B cell (primary cell): ENCODE measurements around the gene OR52N2. TPM values are rescaled to one million over a fixed set of nuclear protein-coding genes. Genes with fewer than 3 reads are reported as not detected.

Experiments
- ATAC-seq: fragments of 200-7000 bp; cut with Tn5 transposase; one replicate; pipeline ENCODE4 v1.10.0; 2021; ENCODE audit warnings: low read depth, mild to moderate bottlenecking, moderate number of reproducible peaks, moderate library complexity
- CTCF ChIA-PET: fragments of 350-600 bp; sonication (Branson Sonifier 250); formaldehyde crosslinking; loops from one replicate; lab custom pipeline; 2021; ENCODE audit warnings: antibody characterized with exemption, inconsistent platforms; lab: Charles Lee
- POLR2A ChIA-PET: fragments of 350-600 bp; sonication (Branson Sonifier 250); formaldehyde crosslinking; loops from one replicate; lab custom pipeline; 2021; ENCODE audit warnings: antibody characterized with exemption; lab: Charles Lee
- DNase-seq: peaks from one replicate; pipeline ENCODE4 v3.0.0; 2013
- H2AFZ ChIP-seq: 2 replicates; pipeline ENCODE4 v1.6.1; 2012; ENCODE audit warnings: mild to moderate bottlenecking, low read depth, low read length; ENCODE audit not compliant: insufficient read depth, poor library complexity, severe bottlenecking
- H3K27ac ChIP-seq, 2 donors: 1 replicate in 1 of 2; 2 replicates in 1 of 2; pipeline ENCODE4 v1.5.1; 2012 to 2013; ENCODE audit warnings: low read length in 2 of 2, mild to moderate bottlenecking in 2 of 2, moderate library complexity in 1 of 2
- H3K27me3 ChIP-seq, 4 experiments: fragments of 200-600 bp in 1 of 4; sonication (generic) in 1 of 4; replicated peaks in 1 of 4; 1 replicate in 2 of 4; 2 replicates in 2 of 4; pipeline versions ENCODE4 v1.6.1 to v1.7.0; 2013 to 2016; ENCODE audit warnings: low read length in 3 of 4, mild to moderate bottlenecking in 2 of 4, mixed read lengths in 1 of 4, moderate library complexity in 1 of 4; ENCODE audit not compliant: insufficient read depth in 4 of 4, control insufficient read depth in 3 of 4; ENCODE audit errors: control extremely low read depth in 1 of 4
- H3K36me3 ChIP-seq, 2 experiments: replicated peaks in 1 of 2; 1 replicate in 1 of 2; 2 replicates in 1 of 2; pipeline versions ENCODE4 v1.6.1 to v1.7.1; 2013; ENCODE audit warnings: low read length in 1 of 2; ENCODE audit not compliant: insufficient read depth in 2 of 2, control insufficient read depth in 1 of 2; ENCODE audit errors: control extremely low read depth in 1 of 2, extremely low read depth in 1 of 2
- H3K4me1 ChIP-seq, 2 donors: fragments of 200-600 bp in 1 of 2; sonication (generic) in 1 of 2; 1 replicate in 1 of 2; 2 replicates in 1 of 2; pipeline versions ENCODE4 v1.5.1 to v1.6.1; 2013 to 2017; ENCODE audit warnings: low read length in 2 of 2; ENCODE audit not compliant: control insufficient read depth in 2 of 2, insufficient read depth in 2 of 2
- H3K4me2 ChIP-seq: replicated peaks from 2 replicates; pipeline ENCODE3; 2012; ENCODE audit warnings: mild to moderate bottlenecking, low read depth, low read length; ENCODE audit not compliant: poor library complexity, severe bottlenecking
- H3K4me3 ChIP-seq, 5 experiments: fragments of 200-600 bp in 1 of 5; sonication (generic) in 1 of 5; 1 replicate in 3 of 5; 2 replicates in 2 of 5; pipeline versions ENCODE4 v1.5.1 to v1.7.0; 2011 to 2016; ENCODE audit warnings: low read length in 4 of 5, mild to moderate bottlenecking in 4 of 5, low read depth in 2 of 5, control low read depth in 1 of 5, moderate library complexity in 1 of 5; ENCODE audit not compliant: insufficient read depth in 1 of 5; ENCODE audit errors: control extremely low read depth in 1 of 5, extremely low read depth in 1 of 5
- H3K79me2 ChIP-seq: fragments of 200-600 bp; sonication (generic); one replicate; pipeline ENCODE4 v1.6.0; 2016; ENCODE audit warnings: low read length; ENCODE audit not compliant: control insufficient read depth, insufficient read depth
- H3K9ac ChIP-seq: fragments of 200-600 bp; sonication (generic); 2 replicates; pipeline ENCODE4 v1.6.1; 2017; ENCODE audit warnings: mild to moderate bottlenecking, low read length, moderate library complexity
- H3K9me3 ChIP-seq, 3 donors: one replicate each; pipeline versions ENCODE4 v1.6.1 to v1.7.1; 2013; ENCODE audit warnings: low read length in 2 of 3; ENCODE audit not compliant: control insufficient read depth in 2 of 3, insufficient read depth in 1 of 3; ENCODE audit errors: control extremely low read depth in 1 of 3
- H4K20me1 ChIP-seq: 2 replicates; pipeline ENCODE4 v1.6.0; 2012; ENCODE audit warnings: mild to moderate bottlenecking, low read length; ENCODE audit not compliant: insufficient read depth, control insufficient read depth, poor library complexity, severe bottlenecking
- H3K27ac Mint-ChIP-seq: one replicate; pipeline ENCODE4 v1.8.0; 2021; ENCODE audit warnings: mixed read lengths
- H3K27me3 Mint-ChIP-seq: one replicate; pipeline ENCODE4 v1.8.0; 2021; ENCODE audit warnings: mixed read lengths
- H3K4me1 Mint-ChIP-seq: one replicate; pipeline ENCODE4 v1.8.0; 2021; ENCODE audit warnings: mixed read lengths
- H3K4me3 Mint-ChIP-seq: one replicate; pipeline ENCODE4 v1.8.0; 2021; ENCODE audit warnings: mixed read lengths
- H3K9me3 Mint-ChIP-seq: one replicate; pipeline ENCODE4 v1.8.0; 2022; ENCODE audit warnings: mixed read lengths; ENCODE audit not compliant: insufficient read depth
- EZH2 ChIP-seq: IDR thresholded peaks from 2 replicates; pipeline ENCODE4 v1.6.1; 2012; ENCODE audit warnings: borderline replicate concordance, low read depth, mild to moderate bottlenecking, moderate library complexity, low read length; ENCODE audit not compliant: insufficient read depth, poor library complexity, severe bottlenecking
- WGBS: methylation state at CpG from one replicate; pipeline ENCODE4 v1.1.5; 2013; ENCODE audit warnings: missing lambda C conversion rate; ENCODE audit not compliant: insufficient coverage; 5-methylcytosine and 5-hydroxymethylcytosine counted together
- intact Hi-C: fragments of 100-400 bp; cut with micrococcal nuclease; formaldehyde crosslinking; loops from one replicate; pipeline ENCODE4 v1.10.0; 2022
- polyA plus RNA-seq: library from polyadenylated mRNA; depleted of rRNA; stranded (reverse); fragments of >200 nt; gene quantifications from 2 replicates; pipeline ENCODE4 v1.2.3, GENCODE V29; 2012
- total RNA-seq, 2 donors: library from RNA; stranded (reverse); fragments of 120-200 nt in 1 of 2; gene quantifications; 1 replicate in 1 of 2; 2 replicates in 1 of 2; pipeline versions ENCODE4 v1.2.3 to v1.2.4, GENCODE V29; 2013 to 2022
- TF ChIP-seq, protein P1 (sequence below): fragments of 200-600 bp; IDR thresholded peaks from one replicate; pipeline ENCODE4 v1.8.0; 2022; ENCODE audit warnings: antibody characterized with exemption, mild to moderate bottlenecking

OR52N2 gene
- total and polyA plus RNA-seq, 2 donors (not counting 1 experiment from before 2014, with no cell fraction given) = 1.00 TPM; not detected in 1

DNA sequence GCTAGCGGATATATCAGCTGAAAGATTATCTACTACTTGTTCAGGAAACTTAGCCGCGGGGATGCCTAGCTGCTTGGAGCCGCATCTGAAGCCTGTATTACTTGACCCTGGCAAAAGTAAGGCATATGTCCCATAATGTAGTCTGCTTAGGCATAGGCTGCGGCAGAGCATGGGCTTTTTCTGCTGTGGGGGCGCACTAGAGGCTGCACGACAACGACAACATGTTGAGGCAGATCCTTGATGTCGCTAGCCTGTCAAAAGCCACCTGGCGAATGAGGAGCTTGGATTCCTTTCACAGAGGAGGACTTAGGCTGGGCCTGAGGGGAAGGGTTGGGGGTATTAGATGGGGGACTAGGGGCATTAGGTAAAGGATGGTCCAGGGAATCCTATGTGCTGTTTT, 1.1 kb upstream of the OR52N2 start:
- DNase-seq (no peak), ATAC-seq (no peak)
- intact Hi-C loops = no loop called here
- Histone ChIP-seq H3K4me3 (no peak overlapping the region), H3K27me3 (peaks cover 0 to 11% (median 9%) of the 10 kb centered on the region in 4 experiments), H3K4me1 (peaks cover 10 to 12% of the 10 kb centered on the region in 2 donors), H3K4me2 (no peak overlapping the region), H3K79me2 (no peaks in the 10 kb centered on the region), H2AFZ (no peak overlapping the region), H3K27ac (no peak overlapping the region), H3K9me3 (peaks cover 0 to 3% (median 0%) of the 10 kb centered on the region in 3 donors), H3K9ac (no peak overlapping the region), H4K20me1 (no peaks in the 10 kb centered on the region), H3K36me3 (no peaks in the 10 kb centered on the region)
- H3K27ac Mint-ChIP-seq = no peak overlapping the region
- H3K9me3 Mint-ChIP-seq = peaks cover 3% of the 10 kb centered on the region
- H3K4me3 Mint-ChIP-seq = no peak overlapping the region
- POLR2A ChIA-PET = no interaction called here
- WGBS = 58% methylated on average over 8 of the region's 10 CpGs
- TF ChIP-seq EZH2 = no peak
- TF ChIP-seq, protein P1, sequence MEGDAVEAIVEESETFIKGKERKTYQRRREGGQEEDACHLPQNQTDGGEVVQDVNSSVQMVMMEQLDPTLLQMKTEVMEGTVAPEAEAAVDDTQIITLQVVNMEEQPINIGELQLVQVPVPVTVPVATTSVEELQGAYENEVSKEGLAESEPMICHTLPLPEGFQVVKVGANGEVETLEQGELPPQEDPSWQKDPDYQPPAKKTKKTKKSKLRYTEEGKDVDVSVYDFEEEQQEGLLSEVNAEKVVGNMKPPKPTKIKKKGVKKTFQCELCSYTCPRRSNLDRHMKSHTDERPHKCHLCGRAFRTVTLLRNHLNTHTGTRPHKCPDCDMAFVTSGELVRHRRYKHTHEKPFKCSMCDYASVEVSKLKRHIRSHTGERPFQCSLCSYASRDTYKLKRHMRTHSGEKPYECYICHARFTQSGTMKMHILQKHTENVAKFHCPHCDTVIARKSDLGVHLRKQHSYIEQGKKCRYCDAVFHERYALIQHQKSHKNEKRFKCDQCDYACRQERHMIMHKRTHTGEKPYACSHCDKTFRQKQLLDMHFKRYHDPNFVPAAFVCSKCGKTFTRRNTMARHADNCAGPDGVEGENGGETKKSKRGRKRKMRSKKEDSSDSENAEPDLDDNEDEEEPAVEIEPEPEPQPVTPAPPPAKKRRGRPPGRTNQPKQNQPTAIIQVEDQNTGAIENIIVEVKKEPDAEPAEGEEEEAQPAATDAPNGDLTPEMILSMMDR = no peak
- CTCF ChIA-PET = interaction anchor here (0.8 to 2.2 kb wide), 11 partner anchors 80 to 1171 kb away, joined by 3 to 19 read pairs (median 4); partner anchors contain the start of genes OR51D1, TRIM22 and TRIM5
- peaks cover 46% of the 10 kb centered on the region for H3K27me3 Mint-ChIP-seq
- H3K4me1 Mint-ChIP-seq = peaks cover 12% of the 10 kb centered on the region

DNA sequence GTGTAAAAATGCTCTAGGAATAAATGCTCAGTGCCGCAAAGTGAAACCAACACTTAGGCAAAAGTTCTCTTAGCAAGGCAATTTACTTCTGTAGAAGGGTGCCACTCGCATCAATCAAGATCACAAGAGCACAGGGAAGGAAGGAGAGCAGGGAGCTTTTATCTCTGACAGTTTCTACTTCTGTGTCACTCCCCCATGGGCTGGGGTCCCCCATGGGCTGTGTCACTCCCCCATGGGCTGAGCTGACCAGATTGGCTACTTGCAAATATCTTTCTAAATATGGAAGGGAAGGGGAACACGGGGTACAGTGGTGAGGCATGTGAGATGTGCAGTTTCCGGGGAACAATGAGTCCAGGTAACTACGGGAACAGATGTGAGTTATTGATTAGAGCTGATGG, 397 bp downstream of the OR52N2 start:
- H3K27me3 Mint-ChIP-seq = peaks cover 38% of the 10 kb centered on the region
- peak overlapping the region; percentile 73 for H3K9ac ChIP-seq

More for the DNA sequence above, 397 bp downstream of the OR52N2 start:
- intact Hi-C loops = loop anchor here (2.0 kb wide), 1 partner anchor 1622 kb away; no protein-coding TSS in a partner anchor
- Histone ChIP-seq H3K4me2 (peak overlapping the region; percentile 86), H4K20me1 (no peaks in the 10 kb centered on the region), H3K9me3 (peaks cover 0 to 1% (median 0%) of the 10 kb centered on the region in 3 donors), H3K79me2 (no peaks in the 10 kb centered on the region), H3K4me3 (peak overlapping the region; percentile 52 to 66 (median 64)), H3K27ac (no peak overlapping the region), H2AFZ (peak overlapping the region; percentile 90), H3K4me1 (peaks cover 10 to 12% of the 10 kb centered on the region in 2 donors), H3K36me3 (no peaks in the 10 kb centered on the region), H3K27me3 (peaks cover 0 to 11% (median 9%) of the 10 kb centered on the region in 4 experiments)
- ATAC-seq = no peak
- CTCF ChIA-PET = interaction anchor here (0.8 to 3.1 kb wide), 11 partner anchors 10 to 1172 kb away, joined by 3 to 28 read pairs (median 6); partner anchors contain the start of genes OR51D1 and TRIM5
- peak overlapping the region; percentile 91 for H3K4me3 Mint-ChIP-seq
- no peak for DNase-seq
- POLR2A ChIA-PET = no interaction called here
- 0% methylated on average over 3 of the region's 5 CpGs for WGBS
- H3K9me3 Mint-ChIP-seq = no peaks in the 10 kb centered on the region
- no peak for TF ChIP-seq EZH2
- TF ChIP-seq, protein P1 = no peak
- peaks cover 12% of the 10 kb centered on the region for H3K4me1 Mint-ChIP-seq
- no peak overlapping the region for H3K27ac Mint-ChIP-seq
